Measurements from ENCODE around the gene SPATA46. TPM values are rescaled to one million over a fixed set of nuclear protein-coding genes. Genes with fewer than 3 reads are reported as not detected.
"Not testable (repeated sequence)": the region's sequence is repeated elsewhere in the genome, so short reads cannot be mapped to it uniquely, and the experiment has no call there.

SPATA46 gene, protein sequence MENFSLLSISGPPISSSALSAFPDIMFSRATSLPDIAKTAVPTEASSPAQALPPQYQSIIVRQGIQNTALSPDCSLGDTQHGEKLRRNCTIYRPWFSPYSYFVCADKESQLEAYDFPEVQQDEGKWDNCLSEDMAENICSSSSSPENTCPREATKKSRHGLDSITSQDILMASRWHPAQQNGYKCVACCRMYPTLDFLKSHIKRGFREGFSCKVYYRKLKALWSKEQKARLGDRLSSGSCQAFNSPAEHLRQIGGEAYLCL
- total RNA-seq: not detected

DNA sequence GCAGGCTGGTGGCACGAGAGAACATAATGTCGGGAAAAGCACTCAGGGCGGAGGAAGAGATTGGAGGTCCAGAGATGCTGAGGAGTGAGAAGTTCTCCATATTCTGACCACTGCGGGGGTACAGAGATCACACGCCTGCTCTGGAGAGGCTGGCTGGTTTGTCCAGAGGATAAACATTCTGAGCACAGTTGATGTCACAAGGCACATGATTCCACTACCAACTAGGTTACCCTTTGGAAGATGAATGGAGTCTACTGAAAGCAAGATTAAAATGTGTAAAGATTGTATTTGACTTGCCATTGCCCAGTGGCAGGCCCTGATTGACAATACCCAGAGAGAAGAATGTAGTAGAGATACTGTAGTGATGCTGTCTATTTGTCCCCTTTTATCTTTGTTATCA, at the start of gene SPATA46:
TSS of gene SPATA46 (minus strand) at position 164 of the 400 bp plus-strand sequence. CDS start at position 100, 64 bp downstream.
- ATAC-seq (no peak), DNase-seq (ENCODE audit: low spot score) (peak; percentile 34)

DNA sequence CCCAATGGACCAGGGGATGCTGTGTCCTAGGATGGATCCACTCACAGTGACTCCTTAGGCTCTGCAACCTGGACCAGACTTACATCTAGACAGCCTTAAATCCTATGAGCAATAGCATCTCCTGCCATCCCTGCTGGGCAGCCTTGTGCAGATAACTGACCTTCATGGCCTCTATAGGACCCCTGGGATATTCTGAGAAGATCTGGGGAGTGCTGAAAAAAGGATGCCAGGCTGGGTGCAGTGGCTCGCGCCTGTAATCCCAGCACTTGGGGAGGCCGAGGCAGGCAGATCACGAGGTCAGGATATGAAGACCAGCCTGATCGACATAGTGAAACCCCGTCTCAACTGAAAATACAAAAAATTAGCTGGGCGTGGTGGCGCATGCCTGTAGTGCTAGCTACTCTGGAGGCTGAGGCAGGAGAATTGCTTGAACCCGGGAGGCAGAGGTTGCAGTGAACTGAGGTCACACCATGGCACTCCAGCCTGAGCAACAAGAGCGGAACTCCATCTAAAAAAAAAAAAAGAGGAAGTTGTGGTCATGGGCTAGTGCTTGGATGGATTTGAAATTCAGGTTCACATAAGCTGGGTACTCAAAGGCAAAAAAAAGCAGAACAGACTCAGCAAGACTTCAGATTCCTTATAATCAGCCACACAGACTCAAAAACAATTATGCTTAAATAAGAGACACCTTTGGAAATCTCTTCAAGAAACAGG, 46.2 kb upstream of the SPATA46 start:
- DNase-seq (ENCODE audit: low spot score) (no peak), ATAC-seq (peak; percentile 23)

DNA sequence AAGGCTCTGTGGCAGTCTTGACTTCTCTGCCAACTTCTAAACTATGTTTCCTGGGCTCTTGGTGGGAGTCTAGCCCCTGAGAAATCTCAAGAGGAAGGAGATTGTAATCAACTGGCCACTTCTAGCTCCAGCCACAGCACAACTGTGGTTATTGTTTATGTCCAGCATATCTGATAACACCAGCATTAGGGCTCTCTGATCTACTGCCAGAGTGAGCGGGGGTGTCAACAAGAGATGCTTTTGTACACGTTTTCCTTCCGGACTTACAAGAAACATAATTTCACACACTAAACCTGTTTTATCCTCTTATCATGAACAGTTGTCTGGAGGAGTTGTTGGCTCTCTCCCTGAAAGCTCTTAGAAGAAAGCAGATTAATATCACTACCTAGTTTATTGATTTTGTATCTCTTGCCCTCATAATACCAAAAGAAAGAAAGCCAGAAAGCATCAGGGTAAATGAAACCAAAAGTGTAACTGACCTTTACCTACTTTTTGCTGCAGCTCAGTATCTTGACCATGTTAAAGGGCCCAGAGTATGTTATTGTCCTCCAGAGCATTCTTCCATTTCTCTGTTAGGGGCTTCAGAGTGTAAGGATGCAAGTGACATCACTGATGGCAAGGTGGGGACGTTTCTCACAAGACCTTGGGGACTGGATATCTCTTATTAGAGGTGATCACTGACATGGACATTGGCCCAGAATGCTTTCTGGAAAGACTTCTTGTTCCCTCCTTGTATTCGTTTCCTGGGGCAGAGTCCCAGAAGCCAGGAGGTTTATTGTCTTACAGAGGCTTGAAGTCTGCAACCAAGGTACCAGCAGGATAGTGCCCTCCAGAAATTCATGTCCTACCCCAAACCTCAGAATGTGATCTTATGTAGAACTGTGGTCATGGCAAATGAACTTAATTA, 44.9 kb upstream of the SPATA46 start:
- ATAC-seq: no peak
- no peak for DNase-seq (ENCODE audit: low spot score)

DNA sequence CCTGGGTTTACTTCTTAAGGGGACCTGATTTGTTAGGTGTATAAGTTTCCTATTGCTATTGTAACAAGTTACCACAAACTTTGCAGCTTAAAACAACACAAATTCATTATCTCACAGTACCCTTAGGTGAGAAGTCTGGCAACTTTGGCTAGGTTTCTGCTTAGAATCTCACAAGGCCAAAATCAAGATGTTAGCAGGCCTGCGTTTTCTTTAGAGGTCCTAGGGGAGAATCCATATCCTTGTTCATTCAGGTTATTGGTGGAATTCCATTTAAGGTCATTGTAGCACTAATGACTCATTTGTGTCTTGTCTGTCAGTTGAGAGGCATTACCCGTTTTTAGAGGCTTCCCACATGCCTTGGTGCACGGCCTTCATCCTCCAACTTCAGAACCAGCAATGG, 43.5 kb upstream of the SPATA46 start:
- ATAC-seq (no peak), DNase-seq (ENCODE audit: low spot score) (no peak)

DNA sequence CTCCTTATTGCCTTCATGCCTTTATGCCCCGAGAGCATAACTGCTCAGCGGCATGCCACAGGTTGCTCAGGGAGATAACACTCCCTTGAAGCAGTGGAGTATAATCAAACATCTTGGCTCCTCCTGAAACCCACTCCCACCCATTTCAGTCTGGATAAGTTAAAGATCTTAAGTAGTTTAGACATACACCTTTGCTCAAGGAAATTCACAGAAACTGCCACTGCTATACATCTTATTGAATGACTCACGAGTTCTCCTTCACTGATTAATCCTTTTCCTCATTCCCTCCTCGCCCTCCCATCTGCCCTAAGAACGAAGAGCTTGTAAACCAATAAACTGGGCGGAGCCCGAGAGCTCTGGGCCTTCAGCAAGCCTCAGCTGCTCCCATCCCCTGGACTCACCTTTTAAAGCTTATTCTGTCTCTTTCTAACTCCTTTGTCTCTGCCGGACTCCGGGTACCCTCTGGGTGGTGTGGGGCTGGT, 42.8 kb upstream of the SPATA46 start:
- ATAC-seq; DNase-seq (ENCODE audit: low spot score): not testable (repeated sequence)

DNA sequence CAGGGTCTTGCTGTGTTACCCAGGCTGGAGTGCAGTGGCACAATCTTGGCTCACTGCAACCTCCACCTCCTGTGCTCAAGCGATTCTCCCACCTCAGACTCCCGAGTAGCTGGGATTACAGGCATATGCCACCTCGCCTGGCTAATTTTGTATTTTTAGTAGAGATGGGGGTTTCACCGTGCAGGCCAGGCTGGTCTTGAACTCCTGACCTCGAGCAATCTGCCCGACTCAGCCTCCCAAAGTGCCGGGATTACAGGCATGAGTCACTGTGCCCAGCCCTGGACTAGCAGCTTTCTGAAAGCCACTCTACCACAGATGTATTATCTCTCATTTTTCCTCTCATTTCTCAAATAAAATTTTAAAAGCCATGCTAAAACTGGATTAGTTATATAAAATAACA, 41.9 kb upstream of the SPATA46 start:
- not testable (repeated sequence) for ATAC-seq; DNase-seq (ENCODE audit: low spot score)

DNA sequence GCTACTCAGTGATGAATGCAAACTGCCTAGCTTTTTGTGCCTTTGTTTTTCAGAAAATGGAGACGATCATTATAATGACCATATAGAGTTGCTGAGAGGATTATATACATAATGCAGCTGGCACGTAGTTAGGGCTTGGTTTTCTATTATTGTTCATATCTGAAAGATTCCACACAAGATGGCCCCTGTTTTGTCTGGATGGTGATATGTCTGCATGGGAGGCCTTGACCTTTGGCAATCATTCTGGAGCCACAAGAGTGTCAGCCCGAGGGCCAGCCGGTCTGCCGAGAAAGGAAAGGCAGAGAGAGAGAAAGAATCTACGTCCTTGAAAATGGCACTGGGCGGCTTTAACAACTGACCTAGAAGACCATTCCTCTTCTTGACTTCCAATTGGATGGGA, 41.0 kb upstream of the SPATA46 start:
- DNase-seq (ENCODE audit: low spot score): no peak
- ATAC-seq: no peak

DNA sequence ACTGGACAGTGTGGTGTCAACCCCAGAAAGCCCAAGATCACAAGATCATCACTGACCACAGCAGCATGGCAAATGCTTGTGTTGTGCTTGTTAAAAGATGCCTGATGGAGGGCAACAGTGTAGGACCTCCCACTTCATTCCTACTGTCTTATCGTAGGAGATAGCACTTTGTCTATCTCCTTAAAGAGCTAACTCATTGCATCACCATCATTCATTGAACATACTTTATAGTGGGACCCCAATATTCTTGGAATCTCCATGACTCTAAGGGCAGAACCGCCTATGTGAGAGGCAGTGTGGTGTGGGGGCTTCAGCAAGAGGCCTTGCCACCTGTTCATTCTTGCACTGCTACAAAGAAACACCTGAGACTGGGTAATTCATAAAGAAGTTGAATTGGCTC, 40.3 kb upstream of the SPATA46 start:
- ATAC-seq (no peak), DNase-seq (ENCODE audit: low spot score) (no peak)

DNA sequence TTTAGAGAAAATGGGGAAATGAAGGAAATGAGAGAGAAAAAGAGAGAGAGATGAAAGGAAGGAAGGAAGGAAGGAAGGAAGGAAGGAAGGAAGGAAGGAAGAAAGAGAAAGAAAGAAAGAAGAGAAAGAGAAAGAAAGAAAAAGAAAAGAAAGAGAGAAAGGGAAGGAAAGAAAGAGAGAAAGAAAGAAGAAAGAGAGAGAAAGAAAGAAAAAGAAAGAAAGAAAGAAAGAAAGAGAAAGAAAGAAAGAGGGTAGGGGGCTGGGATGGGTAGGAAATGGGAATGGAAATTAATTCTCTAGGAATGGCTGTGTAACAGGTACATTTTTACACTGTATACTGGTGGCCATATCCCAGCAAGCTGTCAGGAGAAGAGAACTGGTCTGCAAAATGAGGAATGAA, 39.6 kb upstream of the SPATA46 start:
- ATAC-seq: no peak
- DNase-seq (ENCODE audit: low spot score): no peak

DNA sequence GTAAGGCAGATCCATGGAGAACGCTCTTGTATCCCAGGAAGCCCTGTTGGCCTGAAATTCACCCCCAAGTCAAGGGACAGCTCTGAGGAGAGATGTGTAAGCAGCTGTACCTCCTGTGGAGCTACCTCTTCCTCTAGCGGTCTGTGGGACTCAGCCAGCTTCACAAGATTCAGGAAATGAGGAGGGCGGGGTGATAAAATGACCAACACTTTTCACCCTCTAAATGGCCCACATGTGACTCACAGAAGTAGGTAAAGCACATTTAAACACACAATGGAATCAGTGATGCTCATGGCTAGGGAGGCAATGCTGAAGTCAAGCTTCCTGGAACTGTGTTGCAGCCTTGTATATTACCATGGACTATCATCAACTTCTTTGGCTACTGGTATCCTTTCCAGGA, 35.3 kb upstream of the SPATA46 start, which contains the start of gene SH2D1B:
TSS of gene SH2D1B (minus strand) at position 135 of the 400 bp plus-strand sequence. CDS start at position 15, 120 bp downstream.
- no peak for ATAC-seq
- no peak for DNase-seq (ENCODE audit: low spot score)

DNA sequence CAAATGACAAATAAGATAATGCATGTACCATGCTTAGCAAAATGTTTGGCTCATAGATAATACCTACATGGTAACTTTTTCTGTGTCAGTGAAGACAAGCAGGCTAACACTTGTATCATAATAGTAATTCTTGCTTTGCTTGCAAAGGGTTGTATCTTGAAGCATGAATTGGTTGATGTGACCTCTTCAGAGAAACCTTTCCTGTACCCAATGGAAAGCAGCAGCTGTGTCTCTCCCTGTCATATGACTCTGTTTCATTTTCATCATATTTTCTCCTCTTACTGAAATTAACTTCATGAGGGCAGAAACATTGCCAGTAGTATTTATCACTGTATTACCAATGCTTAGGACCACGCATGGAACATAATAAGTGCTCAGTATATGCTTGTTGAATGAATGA, 30.9 kb upstream of the SPATA46 start:
- no peak for DNase-seq (ENCODE audit: low spot score)
- no peak for ATAC-seq

DNA sequence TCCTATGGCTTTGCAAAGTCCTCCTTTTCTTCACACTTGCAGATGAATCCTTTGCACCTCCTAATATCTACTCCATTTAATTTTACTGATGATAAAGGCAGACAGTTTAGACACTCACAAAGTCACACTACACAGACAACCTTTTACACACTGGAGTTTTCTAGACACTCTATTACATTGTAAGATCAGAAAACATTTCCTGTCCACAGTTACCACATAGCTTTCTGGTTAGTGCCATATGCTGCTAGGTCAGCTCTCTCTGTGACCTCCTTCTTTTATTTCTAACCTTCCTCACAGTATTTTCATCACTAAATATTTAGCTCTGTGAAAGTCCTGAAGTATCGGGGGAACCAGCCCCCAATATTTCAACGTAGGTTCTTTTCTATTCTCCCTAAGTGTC, 30.2 kb upstream of the SPATA46 start:
- ATAC-seq: no peak
- no peak for DNase-seq (ENCODE audit: low spot score)

DNA sequence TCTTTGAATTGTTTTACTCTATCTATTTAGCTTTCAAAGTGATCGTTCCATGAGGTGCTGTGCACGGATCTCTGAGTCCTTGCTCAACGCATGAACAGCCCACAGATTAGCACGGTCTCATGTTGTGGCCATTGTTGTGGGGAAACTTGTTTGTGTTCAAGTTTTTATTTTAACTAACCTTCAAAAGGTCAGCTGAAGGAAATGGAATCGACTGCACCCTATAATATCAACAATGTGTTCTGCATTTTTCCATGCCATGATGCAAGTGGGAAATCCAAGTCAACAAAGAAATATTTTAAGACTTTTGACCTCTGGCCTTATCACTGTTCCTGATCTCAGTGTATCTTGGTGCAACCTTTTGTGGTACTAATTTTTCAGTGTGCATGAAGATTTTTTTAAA, 29.1 kb upstream of the SPATA46 start:
- ATAC-seq (no peak), DNase-seq (ENCODE audit: low spot score) (no peak)

DNA sequence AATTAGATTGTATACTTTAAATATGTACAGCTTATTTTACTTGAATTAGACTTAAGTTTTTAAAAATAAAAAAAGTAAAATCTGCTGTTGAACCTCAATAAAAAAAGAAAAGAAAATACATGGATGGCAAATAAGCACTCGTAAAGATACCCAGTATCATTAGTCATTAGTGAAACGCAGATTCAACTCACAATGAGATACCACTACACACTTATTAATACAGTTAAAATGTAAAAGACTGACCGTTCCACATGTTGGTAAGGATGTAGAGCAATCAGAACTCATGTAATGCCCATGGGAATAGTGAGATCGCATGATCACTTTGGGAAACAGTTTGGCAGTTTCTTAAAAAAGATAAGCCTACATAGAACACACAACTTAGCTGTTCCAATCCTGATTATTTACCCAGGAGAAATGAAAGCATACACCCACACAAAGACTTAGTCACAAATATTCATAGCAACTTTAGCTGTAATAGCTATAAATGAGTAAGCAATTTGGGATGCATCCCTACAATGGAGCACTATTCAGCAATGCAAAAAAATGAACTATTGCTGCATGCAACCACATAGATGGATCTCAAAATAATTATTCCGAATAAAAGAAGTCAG, 28.0 kb upstream of the SPATA46 start:
- ATAC-seq (no peak), DNase-seq (ENCODE audit: low spot score) (no peak)

DNA sequence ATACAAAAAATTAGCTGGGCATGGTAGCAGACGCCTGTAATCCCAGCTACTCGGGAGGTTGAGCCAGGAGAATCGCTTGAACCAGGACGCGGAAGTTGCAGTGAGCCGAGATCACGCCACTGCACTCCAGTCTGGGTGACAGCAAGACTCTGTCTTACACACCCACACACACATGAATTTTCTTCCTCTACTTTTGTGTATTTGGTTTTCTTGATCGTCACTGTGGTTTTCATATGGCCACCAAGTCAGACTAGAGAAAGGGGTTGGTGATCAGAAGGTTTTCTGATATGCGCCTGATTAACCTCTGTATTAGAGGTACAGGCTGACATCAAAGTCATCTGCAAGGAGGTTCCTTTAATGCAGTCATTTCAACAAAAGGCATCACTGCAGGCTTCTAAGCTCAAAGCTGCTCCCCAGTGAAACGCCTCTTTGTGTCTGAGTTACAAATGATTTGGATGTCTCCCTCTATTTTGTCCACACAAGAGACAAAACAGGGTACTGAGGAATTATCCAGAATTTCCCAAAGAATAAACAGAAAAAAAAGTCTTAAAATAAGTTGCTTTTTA, 24.2 kb upstream of the SPATA46 start:
- ATAC-seq (no peak), DNase-seq (ENCODE audit: low spot score) (no peak)

DNA sequence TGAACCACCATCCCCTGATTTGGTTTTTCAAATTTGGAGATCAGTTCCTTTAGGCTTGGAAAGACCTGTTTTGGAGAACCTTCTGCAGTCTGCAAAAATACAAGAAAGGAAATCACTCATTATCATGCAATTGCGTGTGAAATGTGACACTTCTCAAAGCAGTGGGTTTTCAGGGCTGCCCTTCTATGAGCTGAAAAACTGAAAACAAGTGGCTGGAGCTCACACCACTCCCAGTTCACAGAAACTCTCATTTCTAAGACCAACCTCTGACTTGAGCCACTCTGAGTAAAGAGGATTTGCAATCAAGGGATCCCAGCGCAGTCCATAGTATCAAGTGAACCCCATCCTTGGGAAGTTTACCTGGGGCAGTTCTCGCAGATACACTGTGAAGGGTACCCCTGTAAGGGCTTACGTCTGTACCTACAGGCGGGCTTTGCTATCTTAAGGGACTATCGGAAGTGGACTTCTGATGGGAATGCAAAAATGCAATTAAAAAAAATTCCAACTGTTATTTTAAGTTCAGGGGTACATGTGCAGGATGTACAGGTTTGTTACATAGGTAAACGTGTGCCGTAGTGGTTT, 22.4 kb upstream of the SPATA46 start:
- DNase-seq (ENCODE audit: low spot score) (no peak), ATAC-seq (no peak)

DNA sequence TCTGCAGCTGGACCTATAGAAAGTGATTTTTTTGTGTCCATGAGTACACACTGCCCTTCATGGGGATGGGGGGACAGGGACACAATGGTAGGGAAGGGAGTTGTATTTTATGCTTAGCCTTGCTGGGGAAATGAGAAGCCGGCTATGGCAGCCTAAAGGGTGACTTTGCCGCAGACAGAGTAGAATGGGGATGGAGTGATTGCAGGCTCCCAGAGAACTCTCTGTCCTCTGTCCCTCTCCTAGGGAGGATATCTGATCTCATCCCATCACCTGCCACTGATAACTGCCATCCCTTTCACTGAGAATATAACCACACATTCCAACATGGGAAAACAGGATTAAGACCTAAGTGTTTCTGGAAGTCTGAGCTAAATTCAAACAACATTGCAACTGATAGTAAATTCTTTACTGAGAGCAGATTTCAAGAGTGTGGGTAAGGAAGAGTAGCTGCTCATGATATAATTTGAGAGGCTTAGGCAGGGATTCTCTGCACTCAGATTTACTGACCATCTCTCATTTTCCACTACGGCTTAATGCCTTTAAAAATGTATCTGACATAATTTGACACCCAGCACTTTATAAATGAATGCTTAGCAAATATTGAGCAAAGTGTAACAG, 21.4 kb upstream of the SPATA46 start:
- ATAC-seq (no peak), DNase-seq (ENCODE audit: low spot score) (no peak)

DNA sequence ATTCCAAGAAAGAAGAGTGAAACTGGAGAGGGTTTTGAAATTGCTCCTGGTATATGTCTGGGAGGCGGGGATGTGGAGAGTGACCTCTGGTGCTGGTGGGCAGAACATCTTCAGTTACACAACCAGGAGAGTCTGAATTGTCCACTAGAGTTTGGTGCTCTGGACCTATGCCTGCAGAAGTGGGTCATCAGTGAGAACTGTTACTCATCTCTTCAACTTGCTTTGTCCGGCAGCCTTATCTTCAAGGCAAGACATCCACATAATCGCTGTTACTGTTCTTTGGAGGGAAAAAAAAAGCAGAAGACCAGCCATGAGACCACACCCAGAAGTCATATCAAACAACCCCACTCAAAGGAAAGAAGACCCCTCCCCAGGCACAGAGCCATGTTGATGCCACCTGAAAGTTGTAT, 20.4 kb upstream of the SPATA46 start:
- DNase-seq (ENCODE audit: low spot score): no peak
- peak; percentile 79 for ATAC-seq

DNA sequence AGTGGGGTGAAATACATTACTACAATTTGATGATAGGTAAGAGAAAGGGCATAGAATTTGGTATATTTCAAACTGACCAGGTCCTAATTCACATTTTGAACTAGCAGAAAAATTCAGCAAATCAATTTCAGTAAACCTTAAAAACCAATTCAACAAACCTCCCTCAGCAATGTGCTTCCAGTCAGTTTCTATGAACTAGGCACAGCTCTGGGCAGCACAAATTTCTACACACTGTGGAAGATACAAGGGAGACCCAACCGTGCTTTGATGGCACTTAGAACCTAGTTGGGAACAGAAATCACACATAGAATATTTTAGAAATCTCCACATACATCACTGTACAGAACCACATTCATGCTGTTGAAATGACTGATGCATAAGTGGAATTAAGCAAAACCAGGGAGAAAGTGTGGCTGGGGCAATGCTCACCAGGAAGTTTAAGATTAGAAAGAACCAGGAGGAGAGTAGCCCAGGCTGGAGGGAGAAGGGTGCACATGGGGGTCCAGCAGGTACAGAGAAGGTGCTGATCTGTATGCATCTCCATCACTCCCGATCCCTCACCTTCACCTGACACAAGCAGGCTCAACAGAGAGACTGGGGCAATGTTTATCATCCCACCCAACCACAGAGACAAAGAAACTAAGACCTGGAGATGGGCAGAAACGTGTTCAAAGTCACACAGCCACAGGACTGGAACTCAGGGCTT, 19.7 kb upstream of the SPATA46 start:
- DNase-seq (ENCODE audit: low spot score) (no peak), ATAC-seq (no peak)

Data from left lobe of liver (tissue), 2 donors.